GM12874 (cell line): ENCODE results near the gene CHMP4A.

Experiments
- CTCF ChIP-seq: IDR thresholded peaks from 2 replicates; pipeline ENCODE4 v1.5.1; 2011; ENCODE audit warnings: low read depth, mild to moderate bottlenecking, control low read depth, low read length, moderate library complexity; ENCODE audit not compliant: insufficient read depth

The CHMP4A gene

GRCh38 chr14:24258548-24259265, 45.4 kb upstream of the CHMP4A start:
- TF ChIP-seq CTCF = no peak

GRCh38 chr14:24258119-24258518, 44.8 kb upstream of the CHMP4A start:
- no peak for TF ChIP-seq CTCF

- TF ChIP-seq CTCF = no peak
Observed at GRCh38 chr14:24256960-24257359, 43.7 kb upstream of the CHMP4A start.

- no peak for TF ChIP-seq CTCF
Observed at GRCh38 chr14:24255931-24256711, 42.8 kb upstream of the CHMP4A start.

GRCh38 chr14:24255438-24255837, 42.1 kb upstream of the CHMP4A start:
- no peak for TF ChIP-seq CTCF

GRCh38 chr14:24254630-24255392, 41.5 kb upstream of the CHMP4A start:
- no peak for TF ChIP-seq CTCF

- TF ChIP-seq CTCF = no peak
Observed at GRCh38 chr14:24253936-24254335, 40.6 kb upstream of the CHMP4A start.
